Ishikawa (cell line): ENCODE data around the gene SSR3.

Experiments used
- EP300 ChIP-seq: IDR thresholded peaks from 2 replicates; pipeline ENCODE4 v1.6.1; 2012; ENCODE audit warnings: borderline replicate concordance
- TF ChIP-seq, protein P1 (sequence below): IDR thresholded peaks from 2 replicates; pipeline ENCODE4 v1.6.1; 2012
- TF ChIP-seq, protein P2 (sequence below): IDR thresholded peaks from 2 replicates; pipeline ENCODE4 v1.6.1; 2012; ENCODE audit warnings: low read depth, mild to moderate bottlenecking

GRCh38 chr3:156535162-156535627 is 19.7 kb downstream of the SSR3 start:
- no peak for TF ChIP-seq EP300
- TF ChIP-seq, protein P1, sequence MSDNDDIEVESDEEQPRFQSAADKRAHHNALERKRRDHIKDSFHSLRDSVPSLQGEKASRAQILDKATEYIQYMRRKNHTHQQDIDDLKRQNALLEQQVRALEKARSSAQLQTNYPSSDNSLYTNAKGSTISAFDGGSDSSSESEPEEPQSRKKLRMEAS: no peak
- TF ChIP-seq, protein P2, sequence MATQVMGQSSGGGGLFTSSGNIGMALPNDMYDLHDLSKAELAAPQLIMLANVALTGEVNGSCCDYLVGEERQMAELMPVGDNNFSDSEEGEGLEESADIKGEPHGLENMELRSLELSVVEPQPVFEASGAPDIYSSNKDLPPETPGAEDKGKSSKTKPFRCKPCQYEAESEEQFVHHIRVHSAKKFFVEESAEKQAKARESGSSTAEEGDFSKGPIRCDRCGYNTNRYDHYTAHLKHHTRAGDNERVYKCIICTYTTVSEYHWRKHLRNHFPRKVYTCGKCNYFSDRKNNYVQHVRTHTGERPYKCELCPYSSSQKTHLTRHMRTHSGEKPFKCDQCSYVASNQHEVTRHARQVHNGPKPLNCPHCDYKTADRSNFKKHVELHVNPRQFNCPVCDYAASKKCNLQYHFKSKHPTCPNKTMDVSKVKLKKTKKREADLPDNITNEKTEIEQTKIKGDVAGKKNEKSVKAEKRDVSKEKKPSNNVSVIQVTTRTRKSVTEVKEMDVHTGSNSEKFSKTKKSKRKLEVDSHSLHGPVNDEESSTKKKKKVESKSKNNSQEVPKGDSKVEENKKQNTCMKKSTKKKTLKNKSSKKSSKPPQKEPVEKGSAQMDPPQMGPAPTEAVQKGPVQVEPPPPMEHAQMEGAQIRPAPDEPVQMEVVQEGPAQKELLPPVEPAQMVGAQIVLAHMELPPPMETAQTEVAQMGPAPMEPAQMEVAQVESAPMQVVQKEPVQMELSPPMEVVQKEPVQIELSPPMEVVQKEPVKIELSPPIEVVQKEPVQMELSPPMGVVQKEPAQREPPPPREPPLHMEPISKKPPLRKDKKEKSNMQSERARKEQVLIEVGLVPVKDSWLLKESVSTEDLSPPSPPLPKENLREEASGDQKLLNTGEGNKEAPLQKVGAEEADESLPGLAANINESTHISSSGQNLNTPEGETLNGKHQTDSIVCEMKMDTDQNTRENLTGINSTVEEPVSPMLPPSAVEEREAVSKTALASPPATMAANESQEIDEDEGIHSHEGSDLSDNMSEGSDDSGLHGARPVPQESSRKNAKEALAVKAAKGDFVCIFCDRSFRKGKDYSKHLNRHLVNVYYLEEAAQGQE: no peak
